ENCODE data around the gene PRSS56.
"Not testable (repeated sequence)": the region's sequence is repeated elsewhere in the genome, so short reads cannot be mapped to it uniquely, and the experiment has no call there.

Gene PRSS56

GRCh38 chr2:232568161-232568560, 48.0 kb downstream of the PRSS56 start:
- in situ Hi-C loops (cut with MboI; ENCODE audit: low sequenced_read_pairs) = no loop called here

GRCh38 chr2:232569541-232569940, 49.4 kb downstream of the PRSS56 start:
- in situ Hi-C loops (cut with MboI; ENCODE audit: low sequenced_read_pairs) = no loop called here

- in situ Hi-C loops (cut with MboI; ENCODE audit: low sequenced_read_pairs) = not testable (repeated sequence)
These were observed 50.3 kb downstream of the PRSS56 start for GRCh38 chr2:232570481-232570880.

GRCh38 chr2:232571026-232571474, 50.9 kb downstream of the PRSS56 start:
- in situ Hi-C loops (cut with MboI; ENCODE audit: low sequenced_read_pairs) = no loop called here

GRCh38 chr2:232573042-232573441, 52.9 kb downstream of the PRSS56 start:
- in situ Hi-C loops (cut with MboI; ENCODE audit: low sequenced_read_pairs) = no loop called here

- in situ Hi-C loops (cut with MboI; ENCODE audit: low sequenced_read_pairs) = no loop called here
These were observed 53.7 kb downstream of the PRSS56 start for GRCh38 chr2:232573771-232574435.

- in situ Hi-C loops (cut with MboI; ENCODE audit: low sequenced_read_pairs) = no loop called here
These were observed 54.7 kb downstream of the PRSS56 start for GRCh38 chr2:232574674-232575403.
